ENCODE results near the gene SSRP1.

- TF ChIP-seq TAF1 (IDR thresholded peaks at IDR 0.05; ENCODE audit: borderline replicate concordance, insufficient read depth, low read length) (no peak), SIN3A (IDR thresholded peaks at IDR 0.05; ENCODE audit: borderline replicate concordance, insufficient read depth, low read length) (no peak), POLR2AphosphoS5 (IDR thresholded peaks at IDR 0.05; ENCODE audit: low read depth, low read length) (no peak), REST (IDR thresholded peaks at IDR 0.05; ENCODE audit: insufficient read depth in 1 of 2, low read depth in 2 of 2, low read length in 2 of 2) (no peak), FOXP2 (optimal IDR thresholded peaks at IDR 0.05; ENCODE audit: borderline replicate concordance, extremely low read depth, extremely low read length, insufficient read depth) (no peak)
Measured at GRCh38 chr11:57368845-57369232, 33.1 kb upstream of the SSRP1 start.

Measured in PFSK-1 (cell line).